NAMALWA (cell line): Measurements from ENCODE around the gene SLC25A38.

Experiments used
- DNase-seq: peaks from one replicate; pipeline ENCODE4 v3.0.0-alpha.2; 2015; ENCODE audit warnings: low spot score

The SLC25A38 gene

DNA sequence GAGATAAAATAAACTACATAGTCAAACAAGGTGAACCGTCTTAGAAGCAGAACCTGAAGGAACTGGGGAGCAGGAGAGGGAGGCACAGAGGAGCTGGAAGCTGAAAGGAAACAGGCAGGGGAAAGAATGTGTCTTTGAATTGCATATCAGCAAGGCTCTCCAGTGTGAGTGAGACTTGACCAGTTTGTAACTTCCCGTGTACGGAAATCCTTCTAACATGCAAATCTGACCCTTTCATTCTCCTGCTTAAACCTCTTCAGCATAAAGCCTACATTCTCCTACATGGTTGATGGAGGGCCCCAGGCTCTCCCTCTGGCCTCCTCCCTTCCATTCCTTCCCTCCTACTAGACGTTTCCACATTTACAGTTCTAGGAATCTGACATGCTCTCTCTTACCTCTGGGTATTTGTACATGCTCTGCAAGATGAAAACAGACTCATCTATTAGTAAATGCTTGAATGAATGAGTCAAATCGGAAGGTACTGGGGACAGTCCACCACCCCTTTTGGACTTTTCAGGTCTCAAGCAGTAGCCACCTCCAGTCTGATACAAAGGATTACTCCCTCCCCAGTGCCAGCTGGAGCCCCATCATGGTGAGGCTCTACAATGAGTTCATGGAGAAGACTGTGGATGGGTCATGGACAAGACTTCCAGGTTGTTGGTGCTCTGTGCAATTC is 6.1 kb upstream of the SLC25A38 start:
- no peak for DNase-seq

DNA sequence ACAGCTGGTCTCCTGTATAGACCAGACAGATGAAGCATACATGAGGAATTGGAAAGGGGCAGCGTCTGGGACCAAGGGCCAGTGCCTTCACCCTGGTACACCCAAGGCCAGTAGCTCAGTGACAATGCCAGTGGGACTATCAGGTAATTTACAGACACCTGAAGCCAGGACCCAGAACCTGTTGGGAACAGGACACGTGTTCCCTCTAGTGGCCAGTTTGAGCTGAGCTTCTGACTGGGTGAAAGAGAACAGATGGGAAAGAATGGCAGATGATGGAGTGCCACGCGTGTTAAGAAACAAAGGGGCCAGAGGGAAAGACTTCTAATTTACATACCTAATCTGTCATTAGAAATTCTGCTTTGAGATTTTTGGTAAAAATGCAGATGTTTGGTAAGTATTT is 5.1 kb upstream of the SLC25A38 start:
- peak; percentile 70 for DNase-seq

DNA sequence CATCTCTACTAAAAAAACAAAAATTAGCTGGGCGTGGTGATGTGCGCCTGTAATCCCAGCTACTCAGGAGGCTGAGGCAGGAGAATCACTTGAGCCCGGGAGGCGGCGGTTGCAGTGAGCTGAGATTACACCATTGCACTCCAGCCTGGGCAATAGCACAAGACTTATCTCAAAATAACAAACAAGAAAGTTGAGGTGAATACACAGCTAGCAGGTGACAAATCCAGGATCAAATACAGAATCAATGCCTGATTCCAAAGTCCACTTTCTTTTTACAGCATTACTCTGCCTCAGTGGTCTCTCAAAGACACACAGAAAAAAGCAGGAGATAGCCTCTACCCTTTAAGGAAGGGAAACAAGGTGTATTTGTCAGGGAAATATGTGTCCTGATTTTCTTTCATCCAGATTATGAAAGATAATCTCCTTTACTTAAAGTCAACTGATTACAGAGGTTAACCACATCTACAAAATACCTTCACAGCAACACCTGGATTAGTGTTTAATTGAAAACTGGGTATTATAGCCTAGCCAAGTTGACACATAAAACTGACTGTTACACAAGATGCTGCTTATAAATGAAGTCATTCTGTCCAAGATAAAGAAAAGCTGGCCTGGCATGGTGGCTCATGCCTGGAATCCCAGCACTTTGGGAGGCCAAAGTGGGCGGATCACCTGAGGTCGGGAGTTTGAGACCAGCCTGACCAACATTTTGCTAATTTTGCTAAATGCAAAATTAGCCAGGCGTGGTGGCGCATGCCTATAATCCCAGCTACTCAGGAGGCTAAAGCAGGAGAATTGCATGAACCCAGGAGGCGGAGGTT is 4.0 kb upstream of the SLC25A38 start:
- DNase-seq, result no peak

DNA sequence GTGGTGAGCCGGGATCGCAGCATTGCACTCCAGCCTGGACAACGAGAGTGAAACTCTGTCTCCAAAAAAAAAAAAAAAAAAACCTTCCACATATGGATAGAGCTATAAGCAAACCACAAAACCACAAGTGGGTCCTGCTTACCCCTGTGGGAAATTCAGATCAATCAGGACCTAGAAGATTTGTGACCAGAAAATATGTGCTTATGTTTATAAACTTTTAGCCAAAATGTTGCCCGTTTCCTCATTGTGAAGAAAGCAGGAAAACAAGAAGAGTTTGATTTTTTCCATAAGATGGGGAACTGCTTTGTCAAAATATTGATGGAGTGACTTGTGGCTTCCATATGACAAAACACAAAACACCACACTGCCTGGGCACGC is 3.4 kb upstream of the SLC25A38 start:
- DNase-seq, result no peak

DNA sequence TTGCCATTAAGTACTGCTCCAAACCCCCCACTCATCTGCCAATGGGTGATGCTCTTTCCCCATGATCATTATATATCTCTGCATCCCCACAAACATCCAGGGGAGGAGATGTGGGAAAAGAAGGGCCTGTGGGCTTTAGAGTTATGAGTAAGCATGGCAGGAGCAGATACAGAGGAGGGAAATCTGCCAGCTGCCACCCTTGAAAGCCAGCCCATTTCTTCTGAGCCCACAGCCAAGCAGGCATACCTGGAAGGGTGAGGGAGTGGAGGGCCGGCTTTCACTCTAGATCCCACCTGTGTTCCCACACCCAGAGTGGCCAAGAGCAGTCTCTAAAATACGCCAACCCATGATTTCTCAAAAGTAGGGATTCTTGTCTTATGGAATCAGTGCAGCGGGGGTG is 1.7 kb upstream of the SLC25A38 start:
- DNase-seq, result no peak

DNA sequence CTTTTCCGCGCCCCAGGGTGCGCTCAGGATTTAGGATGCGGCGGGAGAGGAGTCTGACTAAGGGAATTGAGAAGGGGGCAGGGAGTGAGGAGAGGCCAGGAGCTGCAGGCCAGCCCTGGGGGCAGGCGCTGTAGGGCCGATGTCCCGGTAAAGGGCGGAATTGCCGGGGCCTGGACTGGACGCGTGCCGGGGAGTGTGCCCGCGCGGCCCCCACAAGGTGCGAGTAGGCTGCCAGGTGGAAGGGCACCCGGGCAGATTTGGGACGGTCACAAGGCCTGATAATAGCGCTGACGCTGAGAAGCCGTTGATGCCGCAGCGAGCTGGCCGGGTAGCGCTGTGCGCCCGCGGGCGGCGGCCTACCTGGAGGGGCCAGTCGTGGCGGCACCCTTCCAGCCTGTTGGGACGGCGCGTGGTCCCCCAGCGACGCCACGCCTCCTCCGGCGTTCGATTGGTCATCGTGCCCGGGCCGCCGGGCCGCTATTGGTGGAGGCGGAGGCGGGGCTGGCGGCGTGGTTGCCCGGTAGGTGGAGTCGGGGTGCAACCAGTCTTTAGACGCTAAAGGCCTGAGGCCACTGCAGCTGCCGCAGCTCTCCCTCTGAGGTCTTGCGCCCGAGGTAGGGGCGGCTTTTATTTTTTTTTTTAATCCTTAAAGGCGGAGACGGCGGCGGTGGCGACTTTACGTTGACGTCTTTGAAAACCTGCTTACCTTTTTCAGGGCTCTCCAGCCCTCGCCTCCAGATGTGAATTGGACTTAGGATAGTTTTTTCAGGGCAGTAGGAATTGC is 903 bp downstream of the SLC25A38 start:
- DNase-seq, result peak; percentile 96

DNA sequence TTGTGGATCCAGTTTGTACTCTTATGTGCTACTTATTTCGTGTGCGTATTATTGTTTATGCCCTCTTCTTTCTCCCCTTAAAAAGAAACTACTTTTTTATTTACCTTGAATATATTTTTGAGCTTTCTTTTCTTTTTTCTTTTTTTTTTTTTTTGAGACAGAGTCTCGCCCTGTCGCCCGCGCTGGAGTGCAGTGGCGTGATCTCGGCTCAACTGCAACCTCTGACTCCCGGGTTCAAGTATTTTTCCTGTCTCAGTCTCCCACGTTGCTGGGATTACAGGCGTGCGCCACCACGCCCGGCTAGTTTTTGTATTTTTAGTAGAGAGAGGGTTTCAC is 1.5 kb downstream of the SLC25A38 start:
- no peak for DNase-seq

DNA sequence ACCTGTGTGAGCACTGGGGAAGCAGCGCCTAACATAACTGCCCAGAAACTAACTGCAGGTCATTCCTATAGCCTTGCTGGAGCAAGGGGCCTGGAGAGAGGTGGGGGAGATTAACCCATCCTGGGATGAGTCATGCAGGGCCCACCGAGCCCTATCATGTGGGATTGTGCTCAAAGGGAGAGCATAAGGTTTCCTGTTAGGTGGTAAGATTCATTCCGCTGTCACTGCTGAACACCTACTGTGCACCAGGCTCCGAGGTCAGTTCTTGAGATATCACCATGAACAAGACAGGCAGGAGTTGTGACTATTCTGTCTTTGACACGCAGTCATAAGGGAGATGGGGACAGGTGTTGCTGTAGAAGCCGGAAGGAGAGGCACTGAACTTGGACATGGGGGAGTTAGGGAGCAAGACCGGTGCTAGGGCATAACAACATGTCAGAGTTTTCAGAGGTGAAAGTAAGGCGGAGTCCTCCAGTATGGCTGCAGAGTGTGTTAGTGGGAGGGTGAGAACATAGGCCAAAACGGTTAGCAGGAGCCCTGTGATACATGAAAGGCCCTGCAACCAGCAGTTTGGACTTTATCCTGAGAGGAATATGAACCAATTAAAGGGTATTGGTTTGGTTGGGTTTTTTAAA is 2.4 kb downstream of the SLC25A38 start:
- DNase-seq, result no peak

DNA sequence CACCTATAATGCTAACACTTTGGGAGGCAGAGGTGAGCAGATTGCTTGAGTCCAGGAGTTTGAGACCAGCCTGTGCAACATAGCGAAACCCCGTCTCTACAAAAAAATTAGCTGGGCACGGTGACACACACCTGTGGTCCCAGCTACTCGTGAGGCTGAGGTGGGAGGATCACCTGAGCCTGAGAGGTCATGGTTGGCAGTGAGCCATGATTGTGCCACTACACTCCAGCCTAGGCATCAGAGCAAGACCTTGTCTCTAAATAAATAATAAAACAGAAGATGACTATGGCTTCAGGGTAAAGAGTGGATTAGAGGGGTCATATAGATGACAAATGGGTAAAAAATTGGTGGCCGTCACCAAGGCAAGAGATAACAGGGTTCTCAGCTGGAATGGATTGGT is 3.1 kb downstream of the SLC25A38 start:
- no peak for DNase-seq

DNA sequence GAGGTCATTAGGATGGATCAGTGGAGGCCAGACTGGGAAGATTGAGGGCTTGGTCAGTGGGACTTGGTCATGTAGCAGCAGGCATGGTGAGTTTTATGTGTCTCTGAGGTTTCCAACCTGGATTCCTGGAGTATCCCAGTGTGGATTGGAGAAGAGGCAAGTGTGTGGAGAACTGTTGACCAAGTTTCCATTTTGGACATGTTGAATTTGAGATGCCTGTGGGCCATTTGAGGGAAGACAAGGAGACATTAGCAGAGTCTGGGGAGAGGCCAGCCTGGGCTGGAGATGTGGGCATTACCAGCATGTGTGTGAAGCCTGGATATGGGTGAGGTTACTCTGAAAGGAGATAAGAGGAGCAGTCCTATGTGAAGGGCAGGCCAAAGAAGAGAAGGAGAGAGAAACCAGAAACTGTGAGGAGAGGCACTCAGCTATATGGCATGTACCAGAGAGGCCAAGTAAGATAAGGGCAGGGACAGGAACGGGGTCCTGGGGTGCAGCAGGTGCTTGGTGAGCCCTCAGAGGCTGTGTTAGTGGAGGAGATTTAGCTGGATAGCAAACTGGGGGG is 4.3 kb downstream of the SLC25A38 start:
- DNase-seq, result no peak

DNA sequence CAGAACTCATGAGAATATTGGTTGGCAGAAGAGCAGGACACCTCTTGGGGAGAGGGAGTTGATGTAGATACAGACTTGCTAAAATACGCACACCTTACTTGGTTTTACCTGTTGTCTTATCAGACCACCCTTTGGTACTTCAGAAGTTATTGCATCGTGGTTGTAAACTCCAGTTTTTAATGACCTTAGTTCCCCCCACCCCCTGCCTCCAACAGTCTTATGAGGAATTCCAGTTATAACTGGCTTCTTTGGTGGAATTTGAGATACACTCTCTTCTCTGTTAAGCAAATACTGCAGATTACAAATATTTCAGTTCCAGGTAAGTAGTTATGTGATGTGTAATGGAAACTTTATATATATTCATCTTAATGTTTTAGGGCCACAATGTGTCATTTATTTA is 5.0 kb downstream of the SLC25A38 start:
- DNase-seq, result no peak

DNA sequence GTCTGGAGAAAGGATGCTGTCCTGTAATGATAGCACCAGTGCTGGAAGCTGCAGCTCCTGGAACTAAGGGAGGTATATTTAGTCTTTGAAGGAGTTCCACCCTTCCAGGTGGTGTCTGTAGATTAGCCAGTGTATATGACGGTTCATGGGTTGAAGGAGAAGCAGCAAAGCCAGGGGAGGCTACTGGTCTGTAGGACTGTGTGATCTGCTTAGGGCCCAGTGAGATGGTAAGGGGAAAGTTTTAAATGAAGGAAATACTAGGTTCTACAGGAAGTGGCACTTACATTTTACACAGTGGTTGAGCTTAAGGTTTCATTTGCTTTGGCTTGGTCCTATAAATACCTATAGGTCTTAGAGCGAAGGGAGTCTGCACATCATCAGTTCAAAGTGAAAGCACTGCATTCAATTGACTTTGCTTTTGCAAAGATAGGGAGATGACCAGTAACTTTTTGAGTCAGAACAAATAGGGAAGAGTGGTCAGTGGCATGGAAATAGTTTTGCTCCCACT is 5.6 kb downstream of the SLC25A38 start:
- peak; percentile 49 for DNase-seq

DNA sequence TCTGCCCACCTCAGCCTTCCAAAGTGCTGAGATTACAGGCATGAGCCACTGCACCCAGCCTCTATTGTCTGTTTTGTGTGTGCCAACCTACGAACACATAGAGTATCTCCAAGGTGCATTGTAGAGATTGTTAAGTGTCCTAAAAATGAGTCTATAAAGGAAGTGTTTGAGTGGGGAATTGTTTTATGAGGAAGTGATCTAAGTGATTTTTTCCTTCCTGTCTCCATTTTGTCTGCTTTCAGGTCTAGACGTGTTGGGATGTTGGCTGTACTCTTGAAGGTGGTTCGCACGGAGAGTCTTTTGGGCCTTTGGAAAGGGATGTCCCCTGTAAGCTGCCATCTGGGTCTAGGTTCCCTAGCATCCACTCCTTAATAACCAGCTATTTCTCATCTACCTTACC is 7.0 kb downstream of the SLC25A38 start:
- no peak for DNase-seq

DNA sequence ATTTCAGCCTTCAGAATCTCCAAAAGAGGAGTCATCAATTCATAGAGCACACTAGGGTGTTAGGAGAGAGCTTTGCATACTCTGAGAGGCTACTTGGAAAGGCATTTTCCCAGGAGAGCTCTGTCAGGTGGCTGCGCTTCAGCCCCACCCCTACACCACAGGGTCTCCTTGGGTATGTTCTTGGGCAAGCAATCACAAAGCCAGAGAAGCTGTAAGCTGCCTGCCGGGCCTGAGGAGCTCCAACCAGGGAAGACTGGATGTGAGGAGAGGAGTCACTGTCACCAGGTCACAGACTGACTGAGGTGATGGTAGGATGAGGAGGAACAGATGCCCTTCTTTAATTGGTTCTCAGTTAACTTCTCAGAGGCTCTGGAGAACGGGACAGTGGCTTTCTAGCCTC is 13.5 kb downstream of the SLC25A38 start:
- DNase-seq, result no peak

DNA sequence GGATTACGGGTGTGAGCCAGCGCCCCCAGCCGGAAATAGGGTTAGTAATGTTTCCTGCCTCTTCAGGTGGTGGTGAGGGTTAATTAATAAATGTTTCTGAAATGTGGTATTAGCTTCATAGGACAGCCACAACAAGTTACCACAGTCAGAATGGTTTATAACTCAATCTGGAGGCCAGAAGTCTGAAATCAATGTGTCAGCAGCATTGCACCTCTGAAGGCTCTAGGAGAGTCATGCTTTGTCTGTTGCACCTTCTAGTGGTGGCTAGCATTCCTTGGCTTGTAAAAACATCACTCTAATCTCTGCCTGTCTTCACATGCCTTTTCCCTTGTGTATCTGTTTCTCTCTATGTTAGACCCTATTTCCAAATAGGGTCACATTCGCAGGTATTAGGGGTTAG is 15.5 kb downstream of the SLC25A38 start:
- DNase-seq, result no peak

DNA sequence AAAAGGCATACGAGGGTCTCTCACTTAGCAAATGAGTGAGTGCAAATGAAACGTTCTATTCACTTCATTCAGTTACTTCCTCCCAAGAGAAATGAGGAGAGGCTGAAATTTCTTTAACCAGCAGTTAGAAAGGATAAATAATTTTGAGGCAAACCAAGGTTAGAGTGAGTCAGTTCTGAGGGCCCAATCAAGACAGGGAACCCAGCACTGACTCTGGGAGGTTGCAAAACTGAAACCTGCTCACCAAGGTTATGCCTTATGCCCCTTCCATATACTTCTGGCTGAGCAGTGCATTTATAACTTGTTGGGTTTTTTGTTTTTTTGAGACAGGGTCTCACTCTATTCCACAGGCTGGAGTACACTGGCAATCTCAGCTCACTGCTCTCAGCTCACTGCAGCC is 18.8 kb downstream of the SLC25A38 start:
- DNase-seq, result no peak

DNA sequence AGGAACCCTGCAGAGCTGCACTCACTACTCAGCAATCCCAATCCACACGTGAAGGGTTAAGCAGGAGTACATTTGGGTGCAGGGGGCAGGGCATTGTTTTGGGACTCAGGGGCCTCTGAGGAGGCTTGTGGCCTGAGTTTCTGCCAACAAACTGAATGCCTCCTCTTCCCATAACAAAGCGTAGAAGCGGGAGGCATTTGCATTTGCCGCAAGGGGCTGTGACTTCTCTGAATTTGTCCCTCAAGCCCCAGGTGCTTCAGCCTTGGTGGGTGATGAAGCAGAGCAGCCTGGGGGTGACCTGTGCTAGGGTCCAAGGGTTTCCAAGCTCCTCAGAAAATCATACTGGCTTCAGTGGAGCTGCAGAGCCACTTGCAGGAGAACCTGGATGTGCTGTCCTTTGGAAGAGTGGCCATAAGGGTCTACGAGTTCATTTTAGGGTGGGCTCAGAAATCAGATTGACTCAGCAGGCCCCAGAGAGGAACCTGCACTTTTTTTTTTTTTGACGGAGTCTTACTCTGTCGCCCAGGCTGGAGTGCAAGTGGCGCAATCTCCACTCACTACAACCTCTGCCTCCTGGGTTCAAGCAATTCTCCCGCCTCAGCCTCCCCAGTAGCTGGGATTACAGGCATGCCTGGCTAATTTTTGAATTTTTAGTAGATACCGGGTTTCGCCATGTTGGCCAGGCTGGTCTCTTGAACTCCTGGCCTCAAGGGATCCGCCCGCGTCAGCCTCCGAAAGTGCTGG is 21.9 kb downstream of the SLC25A38 start:
- DNase-seq, result no peak

DNA sequence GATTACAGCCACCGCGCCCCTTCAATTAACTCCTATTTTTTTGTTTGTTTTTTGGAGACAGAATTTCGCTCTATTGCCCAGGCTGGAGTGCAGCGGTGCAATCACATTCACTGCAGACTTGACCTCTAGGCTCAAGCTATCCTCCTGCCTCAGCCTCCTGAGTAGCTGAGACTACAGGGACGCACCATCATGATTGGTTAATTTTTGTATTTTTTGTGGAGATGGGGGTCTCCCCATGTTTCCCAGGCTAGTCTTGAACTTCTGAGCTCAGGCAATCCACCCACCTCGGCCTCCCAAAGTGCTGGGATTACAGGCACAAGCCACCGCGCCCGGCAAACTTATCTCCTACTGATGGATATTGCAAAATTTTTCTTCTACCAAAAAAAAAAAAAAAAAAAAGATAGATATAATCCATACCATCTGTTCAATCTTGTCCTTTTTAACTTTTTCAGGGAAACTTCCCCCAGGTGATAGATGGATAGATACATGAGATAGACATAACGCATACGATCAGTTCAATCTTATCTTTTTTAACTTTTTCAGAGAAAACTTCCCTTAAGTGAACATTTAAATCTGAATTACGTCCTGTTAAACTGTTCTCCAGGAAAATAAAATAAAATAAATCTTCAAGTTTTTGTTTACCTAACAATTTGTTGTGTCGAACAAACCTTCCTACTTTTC is 22.7 kb downstream of the SLC25A38 start:
- no peak for DNase-seq

DNA sequence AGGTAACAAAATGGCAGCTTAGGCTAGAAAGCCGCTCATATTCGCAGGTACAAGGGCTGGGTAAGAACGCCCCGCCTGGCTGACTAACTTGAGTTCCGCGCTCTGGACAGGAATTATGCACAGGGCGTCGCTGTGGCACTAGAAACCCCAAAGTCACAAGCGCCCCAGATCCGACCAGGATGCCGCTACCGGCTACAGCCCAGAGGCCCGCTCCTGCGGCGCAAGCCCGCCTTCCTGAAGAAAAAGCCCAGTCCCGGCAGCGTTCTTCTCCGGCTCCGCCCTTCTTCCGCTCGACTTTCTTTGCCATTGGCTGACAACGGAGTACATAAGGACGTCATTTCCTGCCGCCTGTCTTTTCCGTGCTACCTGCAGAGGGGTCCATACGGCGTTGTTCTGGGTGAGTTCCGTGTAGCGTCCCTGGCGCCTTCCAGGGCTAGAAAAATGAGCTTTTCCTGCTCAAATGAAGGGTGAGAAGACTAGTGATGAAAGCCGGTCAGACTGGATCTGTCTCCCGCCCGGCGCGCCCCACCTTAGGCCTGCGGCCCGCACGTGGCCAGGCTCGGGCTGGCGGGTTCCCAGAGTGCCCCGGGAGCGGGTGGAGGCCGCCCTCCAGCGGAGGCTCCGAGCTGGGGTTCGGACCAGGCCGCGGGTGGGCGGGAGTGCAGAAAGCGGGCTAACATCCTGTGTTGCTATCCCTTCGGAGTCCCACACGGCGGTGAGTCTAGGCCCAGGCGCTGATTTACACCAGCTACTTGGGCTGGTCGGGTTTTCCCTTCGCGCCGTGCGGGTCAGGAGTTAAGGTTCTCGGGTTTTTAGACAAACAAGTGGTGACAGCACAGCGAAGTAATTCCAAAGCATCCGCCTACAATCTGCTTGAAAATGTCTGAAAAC is 23.4 kb downstream of the SLC25A38 start, which contains the start of gene RPSA:
TSS of gene RPSA (plus strand) at position 353 of the 891 bp plus-strand sequence. CDS start 934 bp downstream, outside the sequence.
- peak; percentile 98 for DNase-seq

DNA sequence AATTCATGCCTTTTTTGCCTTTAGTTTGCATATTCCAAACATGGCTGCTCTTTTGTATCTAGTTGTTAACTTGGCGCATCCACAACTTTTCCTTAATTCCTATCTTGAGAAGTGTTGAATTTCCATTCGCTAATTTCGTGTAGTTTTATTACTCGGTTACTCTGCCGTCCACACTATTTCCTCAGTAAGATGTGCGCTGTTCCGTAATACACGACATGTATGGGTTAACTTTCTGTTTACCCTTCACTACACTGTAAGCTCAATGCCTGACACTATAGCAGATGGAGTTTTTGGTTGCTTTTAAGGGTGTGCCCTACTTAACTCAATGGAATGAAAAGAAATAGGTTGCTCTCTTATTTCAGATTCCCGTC is 24.1 kb downstream of the SLC25A38 start:
- DNase-seq, result no peak
